ENCODE measurements around the gene GABRG3. TPM values are rescaled to one million over a fixed set of nuclear protein-coding genes. Genes with fewer than 3 reads are reported as not detected.

Gene GABRG3
- total and polyA plus RNA-seq, 12 donors, result 0.08 to 1.1 (median 0.44) TPM; not detected in 5

DNA sequence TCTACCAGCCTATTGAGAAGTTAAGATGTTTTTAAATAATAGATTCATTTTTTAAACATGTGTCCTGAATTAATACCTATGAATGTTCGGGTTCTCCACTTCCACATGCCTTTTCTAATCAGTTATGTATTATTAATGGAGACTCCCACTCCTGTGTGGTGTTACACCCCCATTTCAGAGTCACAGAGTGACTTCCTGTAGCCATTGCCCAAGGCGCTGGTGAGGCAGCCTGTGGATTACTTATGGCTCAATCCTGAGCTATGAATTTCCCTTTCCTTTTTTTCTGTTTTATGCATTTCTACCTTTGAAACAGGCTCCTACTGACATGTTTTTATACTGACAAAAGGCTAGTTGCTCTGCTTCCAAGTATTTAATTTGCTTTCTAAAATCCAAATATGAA lies 162.3 kb downstream of the GABRG3 start:
- no peaks in the 10 kb centered on the region for H3K9me3 ChIP-seq (replicated peaks in 1 of 3)
- no peaks in the 10 kb centered on the region for H3K27me3 ChIP-seq
- 35 to 65% (median 62%) methylated on average over 2 of the region's 2 CpGs for WGBS, 4 donors
- no peaks in the 10 kb centered on the region for H3K4me1 ChIP-seq (replicated peaks in 1 of 2)
- no peaks in the 10 kb centered on the region for H3K36me3 ChIP-seq (replicated peaks in 1 of 2)
- no peak overlapping the region for H3K27ac ChIP-seq
- DNase-seq, result no peak
- no peak overlapping the region for H3K4me3 ChIP-seq
- intact Hi-C loops (cut with DNase I), result no loop called here
- TF ChIP-seq POLR2A (IDR thresholded peaks at IDR 0.05), result no peak
- TF ChIP-seq, protein P1, sequence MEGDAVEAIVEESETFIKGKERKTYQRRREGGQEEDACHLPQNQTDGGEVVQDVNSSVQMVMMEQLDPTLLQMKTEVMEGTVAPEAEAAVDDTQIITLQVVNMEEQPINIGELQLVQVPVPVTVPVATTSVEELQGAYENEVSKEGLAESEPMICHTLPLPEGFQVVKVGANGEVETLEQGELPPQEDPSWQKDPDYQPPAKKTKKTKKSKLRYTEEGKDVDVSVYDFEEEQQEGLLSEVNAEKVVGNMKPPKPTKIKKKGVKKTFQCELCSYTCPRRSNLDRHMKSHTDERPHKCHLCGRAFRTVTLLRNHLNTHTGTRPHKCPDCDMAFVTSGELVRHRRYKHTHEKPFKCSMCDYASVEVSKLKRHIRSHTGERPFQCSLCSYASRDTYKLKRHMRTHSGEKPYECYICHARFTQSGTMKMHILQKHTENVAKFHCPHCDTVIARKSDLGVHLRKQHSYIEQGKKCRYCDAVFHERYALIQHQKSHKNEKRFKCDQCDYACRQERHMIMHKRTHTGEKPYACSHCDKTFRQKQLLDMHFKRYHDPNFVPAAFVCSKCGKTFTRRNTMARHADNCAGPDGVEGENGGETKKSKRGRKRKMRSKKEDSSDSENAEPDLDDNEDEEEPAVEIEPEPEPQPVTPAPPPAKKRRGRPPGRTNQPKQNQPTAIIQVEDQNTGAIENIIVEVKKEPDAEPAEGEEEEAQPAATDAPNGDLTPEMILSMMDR (IDR thresholded peaks at IDR 0.05), result no peak

DNA sequence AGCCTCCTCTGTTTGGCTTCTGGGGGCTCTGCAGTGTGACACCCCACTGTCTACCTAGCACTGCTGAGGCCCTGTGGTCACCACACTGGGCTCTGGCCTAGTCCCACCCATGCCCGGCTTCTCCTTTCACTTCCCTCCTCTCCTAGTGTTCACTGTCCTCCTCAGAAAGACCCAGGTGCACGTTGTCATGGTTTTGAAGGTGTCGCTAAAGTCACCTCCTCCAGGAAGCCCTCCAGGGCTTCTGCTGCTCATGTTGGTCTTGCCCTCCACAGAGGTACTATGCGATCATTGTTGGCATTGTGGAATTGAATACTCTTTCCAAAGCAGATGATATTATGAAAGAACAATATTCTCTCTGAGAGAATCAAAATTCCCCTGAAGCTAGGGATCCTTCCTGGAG lies 163.5 kb downstream of the GABRG3 start:
- Histone ChIP-seq H3K36me3 (replicated peaks in 1 of 2) (no peaks in the 10 kb centered on the region), H3K27ac (no peak overlapping the region), H3K27me3 (no peaks in the 10 kb centered on the region), H3K9me3 (replicated peaks in 1 of 3) (no peaks in the 10 kb centered on the region), H3K4me3 (no peak overlapping the region), H3K4me1 (replicated peaks in 1 of 2) (no peaks in the 10 kb centered on the region)
- WGBS, 4 donors, result 81 to 93% (median 89%) methylated on average over 4 of the region's 4 CpGs
- TF ChIP-seq, protein P1 (IDR thresholded peaks at IDR 0.05), result no peak
- TF ChIP-seq POLR2A (IDR thresholded peaks at IDR 0.05), result no peak
- intact Hi-C loops (cut with DNase I), result no loop called here
- DNase-seq, result no peak

DNA sequence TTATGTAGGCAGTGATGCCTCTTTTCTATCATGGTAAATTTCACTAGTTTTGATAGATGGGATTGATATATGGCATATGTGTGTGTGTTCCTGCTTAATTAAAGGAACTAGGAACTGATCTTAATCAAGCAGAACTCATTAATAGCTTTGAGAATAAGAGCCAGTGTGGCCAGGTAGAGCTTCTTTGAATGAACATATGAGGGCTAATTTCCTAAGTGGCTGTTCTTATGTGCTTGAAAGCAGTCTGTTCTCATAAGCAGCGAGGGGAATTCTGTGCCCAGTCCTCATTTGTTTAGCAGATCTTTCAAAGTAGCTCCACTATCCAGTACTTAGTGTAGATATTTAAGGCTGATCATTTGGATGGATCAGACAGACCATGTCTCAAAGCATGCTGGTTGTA lies 164.2 kb downstream of the GABRG3 start:
- DNase-seq, result no peak
- H3K36me3 ChIP-seq (replicated peaks in 1 of 2), result no peaks in the 10 kb centered on the region
- intact Hi-C loops (cut with DNase I), result no loop called here
- no peak overlapping the region for H3K4me3 ChIP-seq
- no peak overlapping the region for H3K27ac ChIP-seq
- H3K4me1 ChIP-seq (replicated peaks in 1 of 2), result no peaks in the 10 kb centered on the region
- TF ChIP-seq POLR2A (IDR thresholded peaks at IDR 0.05), result no peak
- TF ChIP-seq, protein P1 (IDR thresholded peaks at IDR 0.05), result no peak
- no peaks in the 10 kb centered on the region for H3K27me3 ChIP-seq
- no peaks in the 10 kb centered on the region for H3K9me3 ChIP-seq (replicated peaks in 1 of 3)
- WGBS, 4 donors, result 79 to 94% (median 84%) methylated on average over 1 of the region's 1 CpG

DNA sequence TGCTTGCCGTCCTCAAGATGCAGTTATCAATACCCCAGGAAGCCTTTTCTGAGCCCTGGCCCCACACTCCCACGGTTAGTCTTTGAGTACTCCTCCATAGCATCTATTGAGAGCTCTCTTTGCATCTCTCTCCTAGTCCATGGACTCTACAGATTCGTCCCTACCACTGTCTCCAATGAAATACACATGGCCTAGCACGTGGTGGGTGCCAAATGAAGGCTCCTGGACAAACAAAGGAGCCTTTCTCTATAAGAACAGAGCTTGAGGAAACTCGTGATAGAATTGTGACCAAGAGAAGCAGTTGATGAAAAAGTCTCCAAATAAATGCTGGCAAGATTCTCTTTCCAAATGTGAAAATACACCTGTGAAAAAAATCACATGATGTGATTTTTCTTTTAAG lies 166.1 kb downstream of the GABRG3 start:
- Histone ChIP-seq H3K36me3 (replicated peaks in 1 of 2) (no peaks in the 10 kb centered on the region), H3K27me3 (no peaks in the 10 kb centered on the region), H3K27ac (no peak overlapping the region), H3K4me3 (no peak overlapping the region), H3K4me1 (replicated peaks in 1 of 2) (no peaks in the 10 kb centered on the region), H3K9me3 (replicated peaks in 1 of 3) (no peaks in the 10 kb centered on the region)
- no peak for TF ChIP-seq POLR2A (IDR thresholded peaks at IDR 0.05)
- TF ChIP-seq, protein P1 (IDR thresholded peaks at IDR 0.05), result no peak
- 42 to 58% (median 48%) methylated on average over 5 of the region's 5 CpGs for WGBS, 4 donors
- intact Hi-C loops (cut with DNase I), result no loop called here
- DNase-seq, result no peak

Measured in adrenal gland (tissue), 12 donors.